Globus pallidus (tissue), 1 donor: Measurements from ENCODE around the gene SMIM27.

ENCODE experiments used
- DNase-seq: peaks from one replicate; pipeline ENCODE4 v3.0.0-alpha.2; 2015; ENCODE audit warnings: low spot score

Gene SMIM27

DNA sequence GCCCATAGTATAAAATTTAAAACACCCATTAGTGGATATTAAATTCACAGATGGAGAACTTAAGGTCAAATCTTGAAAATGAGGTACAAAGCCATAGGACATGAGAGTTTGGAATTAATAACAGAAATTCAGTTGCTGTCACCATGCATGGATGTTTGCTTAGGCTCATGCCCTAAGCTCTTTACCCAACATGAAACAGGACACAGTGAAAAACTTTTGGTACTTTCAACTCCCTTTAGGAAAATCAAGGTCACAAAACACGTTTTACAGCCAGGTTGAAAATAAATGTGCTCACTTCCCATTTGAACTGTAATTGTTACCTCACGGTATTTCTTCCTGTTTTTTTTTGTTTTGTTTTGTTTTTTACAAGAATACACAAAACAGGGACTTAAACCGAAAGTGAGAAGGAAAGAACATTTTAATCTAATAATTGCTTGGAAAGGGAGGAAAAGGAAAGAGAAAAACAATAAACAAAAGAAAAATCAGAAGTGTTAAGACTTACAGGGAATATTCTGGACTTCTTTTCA is 6.3 kb downstream of the SMIM27 start:
- no peak for DNase-seq

DNA sequence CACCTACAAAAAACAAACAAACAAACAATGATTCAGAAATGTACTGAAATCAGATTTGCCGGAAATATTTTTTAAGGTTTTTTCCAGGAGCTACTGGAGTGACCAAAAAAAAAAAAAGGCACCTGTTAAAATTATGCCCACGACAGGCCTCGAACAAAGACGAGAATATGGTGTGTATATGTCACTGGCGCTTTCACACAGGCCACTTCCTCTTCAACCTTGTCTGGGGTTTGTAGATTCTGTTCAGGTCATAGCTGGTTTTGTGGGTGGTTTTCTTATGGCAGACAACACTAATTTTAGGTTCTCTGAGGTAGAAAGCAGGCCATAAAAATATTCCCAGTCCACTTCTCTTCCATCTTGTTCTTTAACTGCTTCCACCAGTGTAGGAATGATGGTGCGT is 13.8 kb downstream of the SMIM27 start:
- DNase-seq: no peak

DNA sequence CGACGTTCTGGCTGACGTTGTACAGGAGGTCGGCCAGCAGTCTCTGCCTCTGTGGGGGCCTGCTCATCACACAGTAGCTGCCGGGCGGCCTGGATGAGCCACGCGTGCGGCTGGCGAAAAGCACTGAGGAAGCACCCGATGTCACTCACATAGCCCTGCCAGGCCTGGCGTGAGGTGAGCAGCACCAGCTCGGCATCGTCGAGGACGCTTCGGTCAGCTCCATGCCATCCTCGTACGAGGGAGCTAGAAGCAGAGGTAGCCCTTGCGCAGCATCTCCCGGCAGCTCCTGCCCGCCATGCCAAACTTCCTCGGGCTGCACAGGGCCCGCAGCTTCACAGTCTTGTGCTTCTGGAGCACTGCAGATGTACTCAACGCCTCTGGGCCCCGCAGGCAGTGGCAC is 14.6 kb downstream of the SMIM27 start:
- no peak for DNase-seq

DNA sequence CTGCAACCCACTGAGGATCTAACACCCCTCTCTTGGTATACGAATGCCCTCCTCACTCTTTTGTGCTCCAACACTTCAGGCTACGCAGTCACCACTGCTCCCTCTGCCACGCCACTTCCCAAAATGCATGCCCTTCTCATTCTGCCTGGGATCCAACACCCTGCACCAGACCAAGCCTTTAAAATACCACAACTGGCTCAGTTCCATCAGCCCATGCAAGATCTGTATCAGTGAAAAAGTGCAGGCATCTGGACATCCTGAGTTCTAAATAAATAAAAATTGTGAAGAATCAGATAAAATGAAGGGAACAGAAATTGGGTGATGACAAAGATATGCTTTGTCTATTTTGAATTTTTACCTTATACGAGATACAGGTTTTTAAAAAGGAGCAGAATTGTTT is 18.1 kb downstream of the SMIM27 start:
- no peak for DNase-seq

DNA sequence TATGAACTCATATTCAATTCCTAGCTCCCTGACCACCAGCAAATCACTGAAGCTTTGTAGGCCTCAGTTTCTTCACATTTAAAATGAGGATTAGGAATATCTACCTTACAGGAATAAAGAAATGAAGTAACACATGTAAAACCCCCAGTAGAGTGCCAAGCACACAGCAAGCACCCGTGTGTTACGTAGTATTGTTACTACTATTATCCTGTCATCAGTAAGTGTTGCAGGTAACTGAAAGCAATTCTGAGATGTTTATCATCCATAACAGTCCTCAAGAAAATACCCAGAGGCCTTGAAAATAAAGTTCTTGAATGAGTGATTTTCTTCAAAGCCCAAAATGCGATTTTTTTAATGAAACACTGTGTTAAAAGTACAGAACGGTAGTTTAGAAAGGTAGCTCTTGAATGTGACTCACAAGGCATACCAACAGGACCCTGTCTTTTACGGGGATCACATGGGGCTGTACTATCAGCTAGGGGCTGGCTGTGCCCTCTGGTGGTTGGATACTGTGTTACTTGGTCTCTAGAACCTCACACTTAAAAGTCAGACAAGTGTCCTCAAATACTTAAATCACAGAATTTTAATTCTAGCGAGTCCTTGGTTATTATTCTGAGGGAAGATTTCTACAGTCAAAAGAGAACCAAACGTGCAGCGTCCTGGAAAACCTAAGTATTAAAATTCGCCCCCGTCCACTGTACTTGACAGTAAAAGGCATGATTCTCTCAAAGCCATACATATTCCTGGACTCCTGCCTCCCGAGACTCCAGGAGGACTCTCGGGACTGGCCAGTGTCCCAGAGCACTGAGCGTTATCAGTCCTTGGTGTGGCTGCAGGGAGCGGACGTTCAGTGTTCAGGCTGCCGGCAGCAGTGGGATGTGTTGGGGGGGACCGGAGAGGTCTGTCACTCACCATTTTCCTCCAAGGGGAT is 20.1 kb downstream of the SMIM27 start:
- peak; percentile 61 for DNase-seq

DNA sequence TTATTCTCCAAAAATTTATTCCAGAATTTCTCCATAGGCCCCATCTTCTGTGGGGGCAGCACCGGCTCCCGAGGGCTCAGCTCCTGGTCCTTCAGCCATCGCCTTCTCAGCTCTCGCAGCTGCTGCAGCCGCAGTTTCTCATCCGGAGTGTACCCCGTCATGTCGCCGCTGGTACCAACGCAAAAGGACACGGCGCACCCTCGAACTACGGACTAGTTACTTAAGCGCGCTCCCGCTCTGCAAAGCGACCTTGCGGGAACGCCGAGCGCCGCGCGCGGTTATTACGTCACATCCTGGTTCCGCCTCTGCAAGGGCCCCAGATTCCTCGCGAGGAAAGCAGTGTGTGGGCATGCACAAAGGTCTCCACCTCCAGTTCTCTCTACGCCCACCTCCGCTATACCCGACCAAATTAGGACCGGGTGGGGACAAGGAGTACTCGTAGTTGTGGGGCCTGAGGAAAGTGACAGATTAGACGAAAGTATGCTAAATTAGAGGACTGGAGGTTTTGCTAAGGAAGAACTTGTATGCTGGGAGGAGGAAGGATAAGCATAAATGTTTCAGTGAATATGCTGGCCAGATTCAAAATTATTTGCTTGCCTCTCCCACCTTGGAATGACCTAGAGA is 20.9 kb downstream of the SMIM27 start, which contains the start of gene NDUFB6:
Gene NDUFB6, minus strand, starts transcription at position 260 of the 624 bp plus-strand sequence. Its CDS starts 99 bp downstream, at position 161.
- peak; percentile 90 for DNase-seq

DNA sequence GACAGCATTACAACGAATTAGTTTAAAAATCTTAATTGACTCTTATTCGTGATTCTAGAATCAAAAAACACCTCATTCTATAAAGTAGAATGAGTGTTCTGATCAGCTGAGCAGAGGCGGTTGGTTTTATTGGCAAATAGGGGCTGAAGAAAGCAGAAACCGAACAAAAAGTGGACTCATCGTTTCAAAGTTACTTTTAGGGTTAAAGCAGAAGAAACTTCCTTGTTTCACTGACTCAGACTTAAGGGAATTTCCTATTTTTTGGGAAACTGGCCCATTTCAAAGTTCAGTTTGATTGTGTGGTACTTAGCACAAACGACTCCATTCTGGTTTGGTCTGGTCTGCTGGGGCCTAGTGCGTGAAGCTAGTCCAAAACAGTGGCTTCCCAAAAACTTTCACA is 21.7 kb downstream of the SMIM27 start:
- no peak for DNase-seq

DNA sequence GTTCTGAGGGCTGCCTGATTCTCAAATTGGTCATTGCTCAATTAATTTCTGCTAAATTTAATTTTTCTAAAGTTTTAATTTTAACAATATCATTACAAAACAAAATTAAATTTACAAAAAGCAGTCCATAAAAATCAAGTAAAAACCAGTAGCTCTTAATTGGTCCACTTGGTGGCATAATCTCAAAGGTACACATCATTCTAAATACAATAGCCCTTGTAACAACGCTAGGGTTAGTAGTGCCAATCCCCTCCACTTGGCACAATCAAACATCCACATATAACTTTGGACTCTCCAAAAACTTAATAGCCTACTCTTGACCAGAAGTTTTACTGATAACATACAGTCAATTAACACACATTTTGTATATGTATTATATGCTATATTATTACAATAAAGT is 22.7 kb downstream of the SMIM27 start:
- DNase-seq: no peak

DNA sequence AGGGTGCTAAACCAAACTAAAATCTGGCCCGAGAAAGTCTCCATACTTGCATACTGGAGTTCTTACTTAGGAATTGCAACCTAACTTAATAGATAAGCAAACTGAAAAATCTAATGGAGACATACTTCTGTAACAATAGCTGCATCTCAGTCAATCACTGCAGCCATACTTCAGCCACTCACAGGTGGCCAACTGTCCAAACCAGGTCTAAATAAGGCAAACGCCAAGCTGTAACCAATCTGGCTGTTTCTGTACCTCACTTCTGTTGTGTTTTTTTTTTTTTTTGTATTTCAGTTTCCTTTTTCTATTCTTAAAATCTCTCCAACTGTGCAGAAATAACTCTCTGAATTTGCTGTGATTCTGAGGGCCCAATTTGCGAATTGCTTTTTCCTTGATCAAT is 25.2 kb downstream of the SMIM27 start:
- DNase-seq: no peak

DNA sequence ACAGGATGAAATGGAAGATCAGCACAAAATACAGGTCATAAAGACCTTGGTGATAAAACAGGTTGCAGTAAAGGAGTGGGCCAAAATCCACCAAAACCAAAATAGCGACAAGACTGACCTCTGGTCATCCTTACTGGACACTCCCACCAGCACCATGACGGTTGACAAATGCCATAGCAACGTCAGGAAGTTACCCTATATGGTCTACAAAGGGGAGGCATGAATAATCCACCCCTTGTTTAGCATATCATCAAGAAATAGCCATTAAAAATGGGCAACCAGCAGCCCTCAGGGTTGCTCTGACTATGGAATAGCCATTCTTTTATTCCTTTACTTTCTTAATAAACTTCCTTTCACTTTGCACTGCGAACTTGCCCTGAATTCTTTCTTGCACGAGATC is 26.8 kb downstream of the SMIM27 start:
- no peak for DNase-seq

DNA sequence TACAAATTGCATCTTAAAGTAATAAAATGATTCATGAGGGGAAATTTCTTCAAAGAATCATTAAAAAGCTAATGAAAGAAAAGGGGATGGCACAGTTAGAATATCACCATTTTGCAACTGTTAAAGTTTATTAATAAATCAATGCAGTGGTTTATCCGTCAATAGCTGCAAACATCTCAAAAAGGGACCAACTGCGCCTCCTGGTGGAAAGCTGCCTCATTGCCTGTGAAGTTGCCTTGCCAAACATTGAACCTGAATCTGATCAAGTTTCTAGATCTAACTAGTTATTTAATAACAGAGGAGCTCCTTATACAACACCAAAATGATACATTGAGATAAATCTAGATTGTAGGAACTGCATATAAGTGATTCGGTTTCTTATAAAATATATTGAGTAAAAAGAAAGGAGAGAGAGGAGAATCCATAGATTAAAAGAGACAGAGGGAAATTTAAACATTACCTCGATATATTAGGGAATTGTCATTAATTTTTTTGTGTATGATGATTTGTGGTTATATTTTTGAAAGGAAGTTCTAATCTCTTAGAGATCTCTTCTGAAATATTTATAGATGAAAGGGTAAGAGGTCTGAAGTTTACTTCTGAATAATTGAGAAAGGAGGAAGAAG is 27.7 kb downstream of the SMIM27 start:
- DNase-seq: peak; percentile 43

DNA sequence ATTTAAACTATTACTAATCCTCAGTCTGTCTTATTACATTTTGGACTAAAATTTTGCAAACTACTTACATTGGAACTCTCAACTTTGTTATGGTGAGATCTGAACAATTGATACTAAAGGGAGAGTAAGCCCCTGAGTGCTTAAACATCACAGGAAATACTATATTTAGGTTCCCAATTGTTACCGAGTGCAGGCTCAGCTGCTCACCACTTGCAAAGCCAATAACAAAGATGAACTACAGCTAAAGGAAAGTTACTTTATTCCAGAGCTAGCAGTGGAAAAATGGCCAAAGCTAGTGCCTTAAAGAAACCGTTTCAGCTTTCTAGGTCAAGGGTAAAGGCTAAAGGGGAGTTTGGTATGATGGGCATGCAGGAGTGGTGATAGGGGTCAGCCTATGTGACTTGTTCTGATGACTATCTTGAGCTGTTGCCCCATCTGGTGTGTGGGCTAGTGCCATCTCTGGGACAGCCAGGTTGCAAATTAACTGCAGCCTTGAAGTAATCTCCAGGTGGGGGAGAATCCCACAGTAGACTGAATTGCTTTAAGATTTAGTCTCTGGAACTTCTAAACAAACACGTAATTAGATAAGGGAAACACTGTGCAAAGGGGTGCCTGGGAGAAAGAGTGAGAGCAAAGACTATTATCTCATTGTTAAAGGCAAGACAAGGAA is 28.6 kb downstream of the SMIM27 start:
- DNase-seq: no peak

DNA sequence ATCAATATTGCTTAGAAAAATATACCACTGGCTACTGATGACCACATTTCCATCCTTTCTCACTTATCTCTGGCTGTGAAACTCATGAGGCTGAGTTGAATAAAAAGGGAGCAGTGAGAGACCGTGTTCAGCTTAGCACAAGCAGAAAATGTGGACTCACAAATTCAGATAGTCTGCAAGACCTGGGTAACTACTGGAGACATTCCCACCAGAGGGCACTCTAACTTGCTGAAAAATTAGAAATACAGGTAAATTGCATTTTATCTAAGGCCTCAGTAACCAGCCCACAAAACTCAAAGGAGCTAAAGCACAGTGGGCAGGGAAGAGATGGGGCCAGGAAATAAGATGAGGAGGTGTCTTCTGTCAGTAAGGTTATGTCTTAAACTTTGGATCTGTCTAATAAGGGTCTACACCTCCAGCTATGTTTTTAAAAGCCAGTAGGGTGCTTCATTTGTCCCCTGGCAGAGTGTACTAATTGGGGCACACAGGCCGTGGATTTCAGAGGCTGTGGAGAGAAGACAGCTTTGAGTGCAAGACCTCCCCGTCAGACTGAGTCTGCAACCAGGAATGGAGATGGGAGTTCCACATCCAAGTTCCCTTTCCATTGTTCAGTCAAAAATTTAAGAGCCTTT is 29.5 kb downstream of the SMIM27 start:
- DNase-seq: peak; percentile 26

DNA sequence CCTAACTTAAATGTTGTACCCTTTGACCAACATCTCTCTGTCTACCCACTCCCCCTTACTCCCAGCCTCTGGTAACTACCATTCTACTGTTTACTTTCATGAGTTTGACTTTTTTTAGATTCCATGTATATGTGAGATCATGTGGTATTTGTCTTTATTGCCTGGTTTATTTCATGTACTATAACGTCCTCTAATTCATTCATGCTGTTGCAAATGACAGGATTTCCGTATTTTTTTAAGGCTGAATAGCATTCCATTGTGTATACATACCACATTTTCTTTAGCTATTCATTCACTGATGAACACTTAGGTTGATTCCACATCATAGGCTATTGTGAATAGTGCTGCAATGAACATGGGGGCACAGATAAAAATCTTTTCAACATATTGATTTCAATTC is 32.7 kb downstream of the SMIM27 start:
- DNase-seq: no peak

DNA sequence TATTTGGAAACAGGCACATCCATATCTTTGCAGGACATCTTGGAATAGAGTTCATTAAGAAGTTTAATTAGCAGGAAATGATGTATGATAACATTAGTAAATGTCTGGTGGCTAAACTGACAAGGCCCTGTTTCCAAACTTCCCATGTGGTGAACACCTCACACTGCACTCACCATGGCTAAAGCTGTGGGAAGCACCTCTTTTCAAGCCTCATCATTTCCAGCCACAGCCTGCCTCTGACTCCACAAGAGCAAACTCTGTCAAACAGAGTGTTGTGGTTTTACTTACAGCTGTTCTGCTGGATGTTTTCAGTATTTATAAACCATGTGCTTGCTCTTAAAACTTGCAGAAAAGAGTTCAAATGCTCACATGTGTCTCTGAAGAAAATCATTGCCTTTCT is 35.8 kb downstream of the SMIM27 start:
- DNase-seq: no peak

DNA sequence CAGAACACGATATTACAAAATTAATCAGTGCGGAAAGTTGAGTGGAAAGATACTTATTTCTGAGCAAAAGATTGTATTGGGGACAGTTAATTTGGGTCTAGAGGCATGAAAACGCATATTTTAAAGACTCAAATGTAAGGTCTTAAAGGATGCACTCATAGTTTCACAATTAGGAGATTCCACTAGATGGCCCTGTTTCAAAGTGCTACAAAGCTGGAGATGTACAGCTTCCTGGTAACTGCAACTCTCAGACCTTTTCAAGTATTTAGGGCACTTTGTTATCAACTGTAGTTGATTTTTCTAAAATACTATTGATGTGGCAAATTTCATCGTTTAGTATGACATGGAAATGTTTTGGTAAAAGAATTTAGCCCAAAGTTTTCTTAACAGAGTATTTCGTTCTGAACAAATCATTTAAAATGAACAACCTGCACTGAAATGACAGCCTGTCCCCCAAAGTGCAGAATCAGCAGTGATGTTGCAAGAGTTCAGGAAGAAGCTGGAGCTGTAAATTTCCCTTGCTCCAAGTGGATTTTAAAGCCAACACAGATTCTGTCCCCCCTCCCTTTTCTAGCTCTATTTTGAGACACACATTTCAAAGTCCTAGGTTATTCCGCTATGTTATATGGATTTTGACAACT is 37.1 kb downstream of the SMIM27 start:
- DNase-seq: peak; percentile 25

DNA sequence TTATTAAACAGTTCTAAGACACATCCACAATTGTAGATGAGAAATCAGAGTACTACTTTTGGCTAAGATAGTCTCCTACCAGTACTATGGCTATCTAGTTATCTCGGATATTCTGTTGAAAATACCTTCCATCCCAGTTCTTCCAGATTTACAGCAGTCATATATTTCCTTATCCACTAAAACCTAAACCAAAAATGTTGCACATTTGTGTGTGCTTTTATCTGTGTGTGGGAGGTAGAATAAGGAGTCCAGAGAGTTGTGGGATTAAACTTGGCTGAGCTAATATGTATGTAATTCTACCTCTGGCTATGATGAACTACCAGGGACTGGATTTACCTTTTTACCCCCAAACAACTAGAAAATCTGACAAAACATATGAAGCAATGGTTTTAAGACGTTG is 38.3 kb downstream of the SMIM27 start:
- DNase-seq: no peak

DNA sequence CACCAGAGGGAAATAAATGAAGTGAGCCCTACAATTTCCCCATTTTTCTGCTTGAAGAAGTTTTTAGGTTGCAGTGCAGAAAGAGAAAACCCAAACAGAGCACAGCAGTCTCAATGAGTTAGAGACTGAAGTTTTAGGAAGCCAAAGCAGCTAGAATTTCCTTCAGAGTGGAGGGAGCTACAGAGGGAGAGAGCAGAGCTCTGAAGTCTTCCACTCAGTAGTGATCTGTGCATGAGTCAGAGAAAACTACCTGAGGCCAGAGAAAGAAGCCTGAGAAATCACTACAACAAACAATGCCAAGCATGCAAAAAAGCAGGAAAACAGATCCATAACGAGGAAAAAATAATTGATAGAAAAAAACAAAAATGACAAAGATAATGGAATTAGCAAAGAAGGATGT is 38.8 kb downstream of the SMIM27 start:
- no peak for DNase-seq

DNA sequence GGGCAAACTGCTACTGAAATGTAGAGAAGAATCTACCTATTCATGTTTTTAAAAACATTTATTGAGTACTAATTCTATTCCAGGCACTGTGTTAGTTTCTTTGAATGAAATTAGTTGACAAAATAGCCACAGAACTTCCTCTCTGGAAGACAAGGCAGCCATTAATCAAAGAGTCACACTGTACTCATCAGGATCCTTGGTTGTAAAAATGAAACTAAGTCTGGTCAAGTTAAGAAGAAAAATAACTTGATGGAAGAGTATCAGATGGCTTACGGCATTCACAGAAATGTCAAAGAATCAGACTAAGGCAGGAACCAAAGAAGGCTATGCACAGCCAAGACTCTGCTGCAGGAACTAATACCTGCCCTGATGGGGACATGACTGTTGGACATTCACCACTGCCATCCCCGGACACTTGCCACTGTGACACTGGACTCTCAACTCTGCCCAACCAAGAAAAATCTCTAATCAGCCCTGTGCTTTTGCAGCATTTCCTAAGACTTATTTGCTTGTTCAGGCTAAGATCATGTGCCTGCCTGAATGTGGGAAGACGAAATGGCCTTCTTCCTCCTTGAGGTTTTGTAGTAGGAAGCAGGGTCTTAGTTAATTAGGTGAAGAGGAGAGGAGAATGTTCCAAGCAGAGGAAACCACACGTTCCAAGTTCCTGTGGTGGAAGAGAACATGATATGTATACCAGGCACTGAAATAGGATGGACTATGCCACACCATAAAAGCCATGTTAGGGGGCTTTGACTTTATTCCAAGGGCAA is 44.2 kb downstream of the SMIM27 start:
- DNase-seq: no peak

DNA sequence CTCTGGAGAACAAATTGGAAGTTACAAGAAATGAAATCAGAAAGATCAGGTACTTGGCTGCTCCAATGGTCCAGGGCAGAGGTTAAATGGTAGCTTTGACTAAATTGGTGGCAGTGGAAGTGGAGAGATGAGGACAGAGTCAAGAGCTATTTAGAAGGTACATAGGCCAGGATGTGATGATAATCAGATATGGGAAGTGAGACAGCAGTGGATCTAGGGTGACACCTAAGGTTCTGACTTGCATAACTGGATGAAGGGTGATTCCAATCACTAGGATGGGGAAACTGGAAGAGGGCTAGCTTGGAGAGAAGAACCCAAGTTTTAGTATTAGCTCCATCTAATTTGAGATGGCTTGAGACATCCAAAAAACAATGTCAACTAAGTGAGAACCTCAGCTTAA is 44.8 kb downstream of the SMIM27 start:
- no peak for DNase-seq
